IMR-90 (cell line): ENCODE results near the gene SVBP. TPM values are rescaled to one million over a fixed set of nuclear protein-coding genes. Genes with fewer than 3 reads are reported as not detected.

Experiments
- ATAC-seq: fragments of 200-7000 bp; cut with Tn5 transposase; 2 replicates; pipeline ENCODE4 v1.9.1; 2020; ENCODE audit warnings: low read depth, mild to moderate bottlenecking, moderate library complexity
- BruUV-seq: library from RNA; stranded (reverse); fragments of 400-500 nt; replicated peaks from 2 replicates; lab custom pipeline; 2021; lab: Mats Ljungman, UMichigan
- CTCF ChIA-PET: fragments of 300-600 bp; formaldehyde crosslinking; extraction: SDS; loops from one replicate; lab custom pipeline; 2021; ENCODE audit warnings: antibody characterized with exemption; lab: Yijun Ruan, JAX
- POLR2A ChIA-PET: fragments of 300-600 bp; sonication (Branson Sonifier 250); formaldehyde crosslinking; loops from one replicate; lab custom pipeline; 2022; ENCODE audit warnings: antibody characterized with exemption; ENCODE audit not compliant: unreplicated experiment; lab: Charles Lee
- DNase-seq: peaks from one replicate; pipeline ENCODE4 v3.0.0; 2013
- H2AFZ ChIP-seq: replicated peaks from 2 replicates; pipeline ENCODE3; 2013; ENCODE audit warnings: low read length, mild to moderate bottlenecking; ENCODE audit not compliant: poor library complexity
- H2AK5ac ChIP-seq: 2 replicates; pipeline ENCODE4 v1.6.1; 2013; ENCODE audit warnings: low read depth, low read length, inconsistent platforms
- H2AK9ac ChIP-seq: replicated peaks from 2 replicates; pipeline ENCODE3; 2013; ENCODE audit warnings: mild to moderate bottlenecking, low read depth, low read length, moderate library complexity; ENCODE audit not compliant: poor library complexity
- H2BK120ac ChIP-seq: 2 replicates; pipeline ENCODE4 v1.6.1; 2013; ENCODE audit warnings: low read depth, low read length, inconsistent platforms
- H2BK15ac ChIP-seq: 3 replicates; pipeline ENCODE4 v1.6.1; 2013; ENCODE audit warnings: low read depth, low read length, inconsistent platforms
- H2BK20ac ChIP-seq: 2 replicates; pipeline ENCODE4 v1.6.1; 2013; ENCODE audit warnings: low read depth, mild to moderate bottlenecking, inconsistent platforms, low read length, moderate library complexity
- H2BK5ac ChIP-seq: 2 replicates; pipeline ENCODE4 v1.6.1; 2013; ENCODE audit warnings: mild to moderate bottlenecking, low read depth, low read length, inconsistent platforms; ENCODE audit not compliant: poor library complexity, severe bottlenecking
- H3K14ac ChIP-seq: replicated peaks from 2 replicates; pipeline ENCODE4 v1.6.1; 2013; ENCODE audit warnings: low read depth, low read length, inconsistent platforms
- H3K18ac ChIP-seq: 2 replicates; pipeline ENCODE4 v1.6.1; 2013; ENCODE audit warnings: low read depth, low read length, control low read depth
- H3K23ac ChIP-seq: 2 replicates; pipeline ENCODE4 v1.6.1; 2013; ENCODE audit warnings: low read depth, low read length, inconsistent platforms
- H3K27ac ChIP-seq: 2 replicates; pipeline ENCODE4 v1.5.1; 2013; ENCODE audit warnings: mild to moderate bottlenecking, control low read depth, low read length; ENCODE audit not compliant: insufficient read depth
- H3K27me3 ChIP-seq: 2 replicates; pipeline ENCODE4 v1.6.1; 2013; ENCODE audit warnings: low read length; ENCODE audit not compliant: control insufficient read depth, insufficient read depth
- H3K36me3 ChIP-seq: 2 replicates; pipeline ENCODE4 v1.6.1; 2013; ENCODE audit warnings: low read length, mixed read lengths; ENCODE audit not compliant: control insufficient read depth, insufficient read depth
- H3K4ac ChIP-seq: 2 replicates; pipeline ENCODE4 v1.6.1; 2013; ENCODE audit warnings: low read depth, low read length, inconsistent platforms
- H3K4me1 ChIP-seq: 2 replicates; pipeline ENCODE4 v1.6.1; 2013; ENCODE audit warnings: low read length, mixed read lengths; ENCODE audit not compliant: control insufficient read depth, insufficient read depth
- H3K4me2 ChIP-seq: 2 replicates; pipeline ENCODE4 v1.6.1; 2013; ENCODE audit warnings: low read depth, mild to moderate bottlenecking, control low read depth, low read length, moderate library complexity
- H3K4me3 ChIP-seq: 2 replicates; pipeline ENCODE4 v1.5.1; 2013; ENCODE audit warnings: low read depth, mild to moderate bottlenecking, control low read depth, low read length, moderate library complexity; ENCODE audit not compliant: insufficient read depth
- H3K56ac ChIP-seq: 2 replicates; pipeline ENCODE4 v1.6.1; 2013; ENCODE audit warnings: low read length, inconsistent platforms; ENCODE audit not compliant: insufficient read depth; ENCODE audit errors: extremely low read depth
- H3K79me1 ChIP-seq, 2 experiments: 2 replicates each; pipeline ENCODE4 v1.6.1; 2013; ENCODE audit warnings: low read length in 2 of 2, inconsistent platforms in 1 of 2, low read depth in 1 of 2
- H3K9ac ChIP-seq: 2 replicates; pipeline ENCODE4 v1.6.1; 2013; ENCODE audit warnings: low read depth, low read length, control low read depth
- H3K9me1 ChIP-seq: 2 replicates; pipeline ENCODE4 v1.6.1; 2013; ENCODE audit warnings: low read length, inconsistent platforms; ENCODE audit not compliant: insufficient read depth
- H3K9me3 ChIP-seq: 2 replicates; pipeline ENCODE4 v1.6.1; 2013; ENCODE audit warnings: low read length; ENCODE audit not compliant: control insufficient read depth, insufficient read depth
- H4K20me1 ChIP-seq: 2 replicates; pipeline ENCODE4 v1.6.1; 2013; ENCODE audit warnings: low read length, inconsistent platforms; ENCODE audit not compliant: insufficient read depth
- H4K5ac ChIP-seq: 2 replicates; pipeline ENCODE4 v1.6.1; 2013; ENCODE audit warnings: mild to moderate bottlenecking, low read depth, low read length, control low read depth
- H4K8ac ChIP-seq, 2 experiments: 2 replicates each; pipeline ENCODE4 v1.6.1; 2013; ENCODE audit warnings: low read depth in 2 of 2, low read length in 2 of 2, control low read depth in 1 of 2, inconsistent platforms in 1 of 2
- H4K91ac ChIP-seq: 2 replicates; pipeline ENCODE4 v1.6.1; 2013; ENCODE audit warnings: low read depth, low read length, inconsistent platforms; ENCODE audit not compliant: insufficient read depth
- BHLHE40 ChIP-seq: fragments of 150-350 bp; IDR thresholded peaks from 2 replicates; pipeline ENCODE4 v1.6.1; 2016; ENCODE audit warnings: mild to moderate bottlenecking, low read depth, low read length
- CEBPB ChIP-seq: IDR thresholded peaks from 2 replicates; pipeline ENCODE4 v1.6.1; 2012; ENCODE audit warnings: low read depth, low read length, improper control_type of control experiment
- CTCF ChIP-seq: conservative IDR thresholded peaks from 2 replicates; pipeline ENCODE4 v1.5.1; 2012; ENCODE audit warnings: mild to moderate bottlenecking, low read depth, low read length, improper control_type of control experiment
- MAFK ChIP-seq: IDR thresholded peaks from 2 replicates; pipeline ENCODE4 v1.6.1; 2012; ENCODE audit warnings: low read depth, low read length, improper control_type of control experiment
- MAZ ChIP-seq: IDR thresholded peaks from 2 replicates; pipeline ENCODE4 v1.6.1; 2012; ENCODE audit warnings: low read depth, mild to moderate bottlenecking, low read length, improper control_type of control experiment, moderate library complexity, borderline replicate concordance
- MXI1 ChIP-seq: IDR thresholded peaks from 2 replicates; pipeline ENCODE4 v1.6.1; 2012; ENCODE audit warnings: low read depth, mild to moderate bottlenecking, low read length, moderate library complexity, borderline replicate concordance
- NFE2L2 ChIP-seq: fragments of 150-350 bp; IDR thresholded peaks from 2 replicates; pipeline ENCODE4 v1.6.1; 2016; ENCODE audit warnings: low read depth, mild to moderate bottlenecking, low read length
- POLR2A ChIP-seq: IDR thresholded peaks from 2 replicates; pipeline ENCODE4 v1.6.1; 2012; ENCODE audit warnings: mild to moderate bottlenecking, low read depth, low read length
- RAD21 ChIP-seq: IDR thresholded peaks from 2 replicates; pipeline ENCODE4 v1.6.1; 2012; ENCODE audit warnings: low read length, improper control_type of control experiment
- RCOR1 ChIP-seq: IDR thresholded peaks from 2 replicates; pipeline ENCODE4 v1.6.1; 2012; ENCODE audit warnings: mild to moderate bottlenecking, low read length, improper control_type of control experiment; ENCODE audit not compliant: insufficient replicate concordance
- RFX5 ChIP-seq: IDR thresholded peaks from 2 replicates; pipeline ENCODE4 v1.8.0; 2012; ENCODE audit warnings: low read depth, mild to moderate bottlenecking, low read length, moderate library complexity
- SMC3 ChIP-seq: fragments of 150-350 bp; IDR thresholded peaks from 2 replicates; pipeline ENCODE4 v1.6.1; 2016; ENCODE audit warnings: low read depth, mild to moderate bottlenecking, antibody characterized with exemption, low read length, moderate library complexity
- WGBS, 2 experiments: methylation state at CpG; one replicate each; pipeline versions ENCODE4 v1.1.5 to v1.1.7; 2013; ENCODE audit warnings: missing lambda C conversion rate in 2 of 2; ENCODE audit not compliant: insufficient read length in 1 of 2; ENCODE audit errors: extremely low coverage in 2 of 2; 5-methylcytosine and 5-hydroxymethylcytosine counted together
- dilution Hi-C: fragments of 300-500 bp; cut with HindIII; formaldehyde crosslinking; loops from one replicate; pipeline ENCODE4 v1.14.3; 2018; ENCODE audit warnings: low sequenced_read_pairs; ENCODE audit not compliant: unreplicated experiment
- in situ Hi-C: fragments of 300-500 bp; cut with MboI; formaldehyde crosslinking; loops from 3 replicates; pipeline ENCODE4 v1.14.3; 2019; ENCODE audit warnings: low sequenced_read_pairs, inconsistent platforms, mixed read lengths
- intact Hi-C: fragments of 100-400 bp; cut with micrococcal nuclease; formaldehyde crosslinking; loops from 2 replicates; pipeline ENCODE4 v1.10.0; 2022
- polyA plus RNA-seq, 3 experiments: library from polyadenylated mRNA; depleted of rRNA; stranded (reverse); fragments of >200 nt; gene quantifications; 2 replicates each; pipeline ENCODE4 v1.2.3, GENCODE V29; 2012; ENCODE audit warnings: low replicate concordance in 1 of 3
- total RNA-seq: library from RNA; depleted of rRNA; stranded (reverse); fragments of >200 nt; gene quantifications from 2 replicates; pipeline ENCODE4 v1.2.3, GENCODE V29; 2012
- TF ChIP-seq, protein P1 (sequence below): fragments of 150-350 bp; IDR thresholded peaks from 2 replicates; pipeline ENCODE4 v1.6.1; 2016; ENCODE audit warnings: low read depth, mild to moderate bottlenecking, low read length, moderate library complexity, borderline replicate concordance
- TF ChIP-seq, protein P2 (sequence below): fragments of 150-350 bp; IDR thresholded peaks from 2 replicates; pipeline ENCODE4 v1.6.1; 2017; ENCODE audit warnings: mild to moderate bottlenecking, antibody characterized with exemption, low read length, low read depth

The SVBP gene
- total and polyA plus RNA-seq, 2 of the 4 experiments (the other 2 are of a cell fraction), result 9.7 to 11.5 TPM

DNA sequence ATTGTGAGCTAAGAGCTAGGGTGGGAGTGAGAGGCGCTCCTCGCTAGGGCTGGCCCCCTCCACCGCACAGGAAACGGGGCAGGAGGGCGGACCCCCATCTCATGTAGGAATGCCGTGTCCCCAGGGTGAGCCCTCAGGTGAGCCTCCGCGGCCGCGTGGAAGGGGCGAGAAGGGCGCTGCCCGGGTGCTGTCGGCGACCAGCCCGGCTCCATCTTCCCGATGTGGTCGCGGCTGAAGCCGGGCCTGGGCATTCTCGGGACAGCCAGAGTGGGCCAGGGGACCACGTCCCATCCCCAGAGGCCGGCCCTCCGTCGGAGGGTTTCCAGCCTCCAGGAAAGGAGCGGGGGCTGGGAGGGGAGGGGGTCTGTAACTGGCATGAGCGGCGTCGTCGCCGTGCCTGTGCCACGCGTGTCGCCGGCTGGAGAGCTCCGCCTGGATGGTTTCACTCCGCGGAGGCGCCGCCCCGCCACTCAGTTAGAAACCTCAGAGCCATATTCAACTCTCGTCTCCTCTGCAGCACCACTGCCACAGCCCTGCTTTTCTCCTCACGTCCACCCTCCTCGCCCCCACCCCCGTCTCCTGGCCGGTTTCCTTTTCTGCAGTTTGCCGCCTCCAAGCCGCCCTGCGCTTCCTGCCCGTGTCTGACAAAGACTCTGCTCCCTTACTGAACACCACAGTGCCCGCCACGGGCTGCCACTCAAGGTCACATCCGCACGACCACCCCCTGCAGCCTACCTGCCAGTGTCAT lies 32.1 kb downstream of the SVBP start, which contains the start of gene TMEM269:
Gene TMEM269 (plus strand): TSS at position 46 of the 748 bp plus-strand sequence. CDS start 4,903 bp downstream, outside the sequence.
- H2BK5ac ChIP-seq, result no peak within 1 kb of the TSS
- no peak within 1 kb of the TSS for H2AK5ac ChIP-seq
- H3K36me3 ChIP-seq, result peaks cover 4% of the 10 kb centered on the region
- ATAC-seq (peak; percentile 78), DNase-seq (no peak)
- H3K4me1 ChIP-seq, result peaks cover 3% of the 10 kb centered on the region; the same call in 1 of the 2 replicates
- H2BK120ac ChIP-seq, result no peak within 1 kb of the TSS
- peak within 1 kb of the TSS; percentile 78 for H3K4me2 ChIP-seq
- H4K8ac ChIP-seq, result peak within 1 kb of the TSS; percentile 27 to 46; a peak in 1 of 4 replicates
- ChIA-PET POLR2A (no interaction called here), CTCF (no interaction called here)
- H2BK15ac ChIP-seq, result no peak within 1 kb of the TSS
- 22% methylated on average over 42 of the region's 54 CpGs; no CpG with 5 or more reads in 1 of the 2 experiments for WGBS, 2 experiments
- H3K56ac ChIP-seq, result no peak within 1 kb of the TSS
- no peak within 1 kb of the TSS; the same call in 1 of the 2 replicates for H3K18ac ChIP-seq
- peak within 1 kb of the TSS; percentile 35; the same call in 1 of the 2 replicates for H3K4ac ChIP-seq
- H4K5ac ChIP-seq, result no peak within 1 kb of the TSS; the same call in 1 of the 2 replicates
- no peaks in the 10 kb centered on the region; a peak in 1 of 4 replicates for H3K79me1 ChIP-seq
- dilution Hi-C loops (no loop called here), intact Hi-C loops (no loop called here), in situ Hi-C loops (loop anchor here (10.0 kb wide), 1 partner anchor 130 kb away; no protein-coding TSS in a partner anchor)
- H3K9me3 ChIP-seq, result no peaks in the 10 kb centered on the region
- H4K20me1 ChIP-seq, result no peaks in the 10 kb centered on the region; the same call in 1 of the 2 replicates
- peak within 1 kb of the TSS; percentile 38 for H3K4me3 ChIP-seq
- H3K9ac ChIP-seq, result no peak within 1 kb of the TSS
- no peaks in the 10 kb centered on the region for H3K27me3 ChIP-seq
- H3K27ac ChIP-seq, result no peak within 1 kb of the TSS
- H2BK20ac ChIP-seq, result no peak within 1 kb of the TSS
- H2AFZ ChIP-seq, result peak within 1 kb of the TSS; percentile 91
- peak within 1 kb of the TSS; percentile 27; the same call in 1 of the 2 replicates for H3K14ac ChIP-seq
- BruUV-seq, result no TSS peak
- H3K9me1 ChIP-seq, result peaks cover 5% of the 10 kb centered on the region; the same call in 1 of the 2 replicates
- no peak within 1 kb of the TSS for H4K91ac ChIP-seq
- H2AK9ac ChIP-seq, result peak within 1 kb of the TSS; percentile 73
- H3K23ac ChIP-seq, result peak within 1 kb of the TSS; percentile 79
- TF ChIP-seq RCOR1 (no peak), NFE2L2 (no peak), MAZ (no peak), MXI1 (no peak), MAFK (no peak), RFX5 (no peak), CEBPB (no peak), POLR2A (no peak), SMC3 (no peak), RAD21 (no peak), BHLHE40 (no peak), CTCF (no peak)
- TF ChIP-seq, protein P1, sequence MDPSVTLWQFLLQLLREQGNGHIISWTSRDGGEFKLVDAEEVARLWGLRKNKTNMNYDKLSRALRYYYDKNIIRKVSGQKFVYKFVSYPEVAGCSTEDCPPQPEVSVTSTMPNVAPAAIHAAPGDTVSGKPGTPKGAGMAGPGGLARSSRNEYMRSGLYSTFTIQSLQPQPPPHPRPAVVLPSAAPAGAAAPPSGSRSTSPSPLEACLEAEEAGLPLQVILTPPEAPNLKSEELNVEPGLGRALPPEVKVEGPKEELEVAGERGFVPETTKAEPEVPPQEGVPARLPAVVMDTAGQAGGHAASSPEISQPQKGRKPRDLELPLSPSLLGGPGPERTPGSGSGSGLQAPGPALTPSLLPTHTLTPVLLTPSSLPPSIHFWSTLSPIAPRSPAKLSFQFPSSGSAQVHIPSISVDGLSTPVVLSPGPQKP, result no peak
- TF ChIP-seq, protein P2, sequence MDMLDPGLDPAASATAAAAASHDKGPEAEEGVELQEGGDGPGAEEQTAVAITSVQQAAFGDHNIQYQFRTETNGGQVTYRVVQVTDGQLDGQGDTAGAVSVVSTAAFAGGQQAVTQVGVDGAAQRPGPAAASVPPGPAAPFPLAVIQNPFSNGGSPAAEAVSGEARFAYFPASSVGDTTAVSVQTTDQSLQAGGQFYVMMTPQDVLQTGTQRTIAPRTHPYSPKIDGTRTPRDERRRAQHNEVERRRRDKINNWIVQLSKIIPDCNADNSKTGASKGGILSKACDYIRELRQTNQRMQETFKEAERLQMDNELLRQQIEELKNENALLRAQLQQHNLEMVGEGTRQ, result no peak
